Duodenal mucosa (tissue), 2 donors: ENCODE results near the gene APLP2.

ENCODE experiments used
- H3K27ac ChIP-seq: one replicate; pipeline ENCODE4 v1.7.0; 2013; ENCODE audit warnings: low read depth, low read length
- H3K27me3 ChIP-seq, 2 donors: one replicate each; pipeline ENCODE4 v1.7.0; 2013; ENCODE audit warnings: low read length in 2 of 2, control low read depth in 1 of 2; ENCODE audit not compliant: insufficient read depth in 2 of 2, control insufficient read depth in 1 of 2
- H3K36me3 ChIP-seq, 2 donors: one replicate each; pipeline ENCODE4 v1.7.0; 2013; ENCODE audit warnings: low read length in 2 of 2, control low read depth in 1 of 2; ENCODE audit not compliant: insufficient read depth in 2 of 2, control insufficient read depth in 1 of 2
- H3K4me1 ChIP-seq, 2 donors: one replicate each; pipeline ENCODE4 v1.7.0; 2013; ENCODE audit warnings: low read length in 2 of 2, control low read depth in 1 of 2; ENCODE audit not compliant: insufficient read depth in 2 of 2, control insufficient read depth in 1 of 2
- H3K4me3 ChIP-seq, 2 donors: one replicate each; pipeline ENCODE4 v1.7.0; 2013; ENCODE audit warnings: low read length in 2 of 2, low read depth in 1 of 2
- H3K9ac ChIP-seq, 2 donors: one replicate each; pipeline ENCODE4 v1.7.0; 2013; ENCODE audit warnings: low read length in 2 of 2, low read depth in 1 of 2
- H3K9me3 ChIP-seq, 2 donors: one replicate each; pipeline ENCODE4 v1.7.0; 2013; ENCODE audit warnings: low read length in 2 of 2, control low read depth in 1 of 2; ENCODE audit not compliant: control insufficient read depth in 1 of 2

Gene APLP2

GRCh38 chr11:130034236-130034635 is 35.5 kb upstream of the APLP2 start:
- H3K27ac ChIP-seq, result no peak overlapping the region
- no peak overlapping the region for H3K9ac ChIP-seq
- H3K27me3 ChIP-seq, result no peaks in the 10 kb centered on the region
- no peaks in the 10 kb centered on the region for H3K4me1 ChIP-seq
- H3K4me3 ChIP-seq, result no peak overlapping the region
- H3K36me3 ChIP-seq, result no peaks in the 10 kb centered on the region
- no peaks in the 10 kb centered on the region for H3K9me3 ChIP-seq

GRCh38 chr11:130037058-130037457 is 32.6 kb upstream of the APLP2 start:
- Histone ChIP-seq H3K9me3 (no peaks in the 10 kb centered on the region), H3K4me1 (no peaks in the 10 kb centered on the region), H3K27ac (no peak overlapping the region), H3K4me3 (no peak overlapping the region), H3K27me3 (no peaks in the 10 kb centered on the region), H3K36me3 (no peaks in the 10 kb centered on the region), H3K9ac (no peak overlapping the region)

GRCh38 chr11:130037881-130038585 is 31.7 kb upstream of the APLP2 start:
- Histone ChIP-seq H3K9ac (no peak overlapping the region), H3K27me3 (no peaks in the 10 kb centered on the region), H3K4me1 (no peaks in the 10 kb centered on the region), H3K36me3 (no peaks in the 10 kb centered on the region), H3K9me3 (no peaks in the 10 kb centered on the region), H3K27ac (no peak overlapping the region), H3K4me3 (no peak overlapping the region)

GRCh38 chr11:130040281-130040940 is 29.3 kb upstream of the APLP2 start:
- Histone ChIP-seq H3K36me3 (no peaks in the 10 kb centered on the region), H3K4me3 (no peak overlapping the region)

GRCh38 chr11:130042093-130042591 is 27.6 kb upstream of the APLP2 start:
- no peaks in the 10 kb centered on the region for H3K27me3 ChIP-seq
- no peak overlapping the region for H3K27ac ChIP-seq
- no peaks in the 10 kb centered on the region for H3K36me3 ChIP-seq
- no peaks in the 10 kb centered on the region for H3K9me3 ChIP-seq
- H3K9ac ChIP-seq, result no peak overlapping the region
- no peaks in the 10 kb centered on the region for H3K4me1 ChIP-seq
- H3K4me3 ChIP-seq, result no peak overlapping the region

More at GRCh38 chr11:130040281-130040940, 29.3 kb upstream of the APLP2 start:
- H3K27ac ChIP-seq, result no peak overlapping the region
- H3K9me3 ChIP-seq, result no peaks in the 10 kb centered on the region
- no peaks in the 10 kb centered on the region for H3K27me3 ChIP-seq
- H3K9ac ChIP-seq, result no peak overlapping the region
- H3K4me1 ChIP-seq, result no peaks in the 10 kb centered on the region

- no peaks in the 10 kb centered on the region for H3K4me1 ChIP-seq
- no peak overlapping the region for H3K9ac ChIP-seq
- H3K4me3 ChIP-seq, result no peak overlapping the region
- no peaks in the 10 kb centered on the region for H3K9me3 ChIP-seq
- H3K27ac ChIP-seq, result no peak overlapping the region
- H3K27me3 ChIP-seq, result no peaks in the 10 kb centered on the region
- H3K36me3 ChIP-seq, result no peaks in the 10 kb centered on the region
These were observed 26.1 kb upstream of the APLP2 start for GRCh38 chr11:130043575-130043974.

GRCh38 chr11:130047141-130047540 is 22.6 kb upstream of the APLP2 start:
- Histone ChIP-seq H3K27me3 (no peaks in the 10 kb centered on the region), H3K27ac (no peak overlapping the region), H3K9me3 (no peaks in the 10 kb centered on the region), H3K4me1 (peaks cover 0 to 11% of the 10 kb centered on the region in 2 donors), H3K36me3 (no peaks in the 10 kb centered on the region), H3K9ac (no peak overlapping the region), H3K4me3 (no peak overlapping the region)

- Histone ChIP-seq H3K9ac (no peak overlapping the region), H3K9me3 (peaks cover 0 to 4% of the 10 kb centered on the region in 2 donors), H3K4me3 (no peak overlapping the region), H3K27me3 (no peaks in the 10 kb centered on the region), H3K27ac (no peak overlapping the region), H3K4me1 (peaks cover 7 to 11% of the 10 kb centered on the region in 2 donors), H3K36me3 (no peaks in the 10 kb centered on the region)
These were observed 20.3 kb upstream of the APLP2 start for GRCh38 chr11:130049328-130049771.

- Histone ChIP-seq H3K27me3 (no peaks in the 10 kb centered on the region), H3K9ac (no peak overlapping the region), H3K27ac (no peak overlapping the region), H3K9me3 (peaks cover 0 to 4% of the 10 kb centered on the region in 2 donors), H3K4me1 (peaks cover 7 to 11% of the 10 kb centered on the region in 2 donors), H3K4me3 (no peak overlapping the region), H3K36me3 (no peaks in the 10 kb centered on the region)
These were observed 19.4 kb upstream of the APLP2 start for GRCh38 chr11:130050257-130050656.

GRCh38 chr11:130051082-130051481 is 18.6 kb upstream of the APLP2 start:
- no peak overlapping the region for H3K9ac ChIP-seq
- no peak overlapping the region for H3K4me3 ChIP-seq
- peaks cover 0 to 4% of the 10 kb centered on the region in 2 donors for H3K9me3 ChIP-seq
- peaks cover 7 to 11% of the 10 kb centered on the region in 2 donors for H3K4me1 ChIP-seq
- H3K27ac ChIP-seq, result no peak overlapping the region
- no peaks in the 10 kb centered on the region for H3K27me3 ChIP-seq
- H3K36me3 ChIP-seq, result no peaks in the 10 kb centered on the region
